NCI-H128 (cell line): Measurements from ENCODE around the gene SRMS.

Experiments used
- DNase-seq: peaks from one replicate; lab custom pipeline; 2025; ENCODE audit not compliant: unreplicated experiment; lab: John Stamatoyannopoulos, UW

Gene SRMS

DNA sequence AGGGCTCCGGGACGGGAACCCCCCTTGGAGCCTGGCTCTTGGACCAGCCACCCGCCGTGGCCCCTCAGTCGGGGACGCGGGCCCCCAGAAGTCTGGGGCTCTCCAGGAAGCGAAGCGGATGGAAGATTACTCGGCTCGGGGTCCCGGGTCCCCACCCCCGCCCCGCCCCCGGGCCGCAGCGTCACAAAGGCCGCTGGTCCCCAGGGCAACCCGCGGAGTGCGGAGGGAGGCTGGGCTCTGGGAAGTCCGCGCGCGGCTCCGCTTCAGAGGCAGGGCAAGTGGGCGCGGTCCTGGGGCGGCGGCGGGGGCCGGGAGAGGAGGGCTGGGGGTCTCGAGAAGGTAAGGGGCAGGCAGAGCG, 6.4 kb upstream of the SRMS start, which contains the start of gene FNDC11:
FNDC11 (plus strand) TSS at position 227 of the 358 bp plus-strand sequence. CDS start 1,505 bp downstream, outside the sequence.
- DNase-seq: no peak

- DNase-seq: no peak
Observed at GRCh38 chr20:63553251-63553932, 5.8 kb upstream of the SRMS start.

GRCh38 chr20:63552481-63553249, 5.1 kb upstream of the SRMS start:
- no peak for DNase-seq

GRCh38 chr20:63551068-63551467, 3.5 kb upstream of the SRMS start:
- no peak for DNase-seq

DNA sequence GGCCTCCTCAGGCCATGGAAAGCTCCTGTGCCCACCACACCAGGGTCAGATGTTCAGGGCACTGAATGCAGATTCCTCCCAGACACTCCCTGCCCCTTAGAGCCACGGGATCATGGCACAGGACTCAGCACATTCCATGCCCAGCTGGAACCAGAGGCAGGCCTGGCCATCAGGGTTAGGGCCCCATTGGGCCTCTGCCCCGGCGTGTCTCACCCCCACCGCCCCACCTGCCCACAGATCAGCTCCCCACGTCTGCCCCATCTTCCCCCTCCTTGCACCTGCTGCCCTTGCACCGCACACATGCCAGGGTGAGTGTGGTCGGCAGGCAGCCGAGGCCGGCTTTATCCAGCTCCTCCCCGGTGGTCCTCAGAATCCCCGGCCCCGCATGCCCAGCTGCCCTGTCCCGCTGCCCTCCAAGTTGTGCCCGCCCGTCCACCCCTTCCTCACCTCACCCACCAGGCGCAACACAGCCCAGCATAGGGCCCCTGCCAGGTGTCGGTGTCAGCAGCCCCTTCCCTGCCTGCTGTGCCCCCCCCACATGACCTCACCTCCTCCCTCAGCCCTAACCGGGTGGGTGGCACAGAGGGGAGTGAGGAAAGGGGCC, 2.2 kb upstream of the SRMS start:
- DNase-seq: no peak

- DNase-seq: no peak
Observed at GRCh38 chr20:63549019-63549418, 1.5 kb upstream of the SRMS start.

- no peak for DNase-seq
Observed at GRCh38 chr20:63548542-63548941, 993 bp upstream of the SRMS start.

DNA sequence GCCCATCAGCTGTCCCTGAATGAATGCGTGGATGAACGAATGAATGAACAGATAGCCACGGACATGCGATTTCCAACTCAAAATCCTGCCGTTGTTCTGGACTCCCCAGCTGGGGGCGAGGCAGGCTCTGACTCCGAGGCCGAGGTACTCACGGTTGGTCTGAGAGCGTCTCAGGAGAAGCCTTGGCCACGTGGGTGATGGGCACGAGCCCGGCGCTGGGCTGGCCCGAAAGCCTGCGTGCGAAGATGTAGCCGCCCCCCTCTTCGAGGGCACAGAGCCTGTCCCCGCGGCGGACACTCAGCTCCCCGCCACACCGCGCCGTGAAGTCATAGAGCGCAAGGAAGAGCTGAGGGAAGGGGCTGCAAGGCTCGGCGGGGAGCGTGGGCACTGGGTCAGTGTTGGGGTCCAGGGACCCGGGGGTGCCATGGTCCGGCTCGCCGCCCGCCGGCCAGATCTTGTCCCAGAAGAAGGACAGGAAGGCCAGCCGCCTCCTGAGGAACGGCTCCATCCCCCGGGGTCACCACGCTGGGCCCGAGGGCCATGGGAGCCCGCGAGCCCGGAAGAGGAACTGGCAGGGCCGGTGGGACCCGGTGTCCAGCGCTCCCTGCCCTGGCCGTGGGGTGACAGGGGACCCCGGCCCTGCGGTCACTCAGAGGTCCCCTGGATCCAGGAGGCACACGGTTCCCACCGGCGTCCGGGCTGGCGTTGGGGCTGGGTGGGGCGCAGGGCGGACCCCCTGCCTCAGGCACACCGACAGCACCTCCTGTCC, 409 bp downstream of the SRMS start:
- DNase-seq: no peak

- DNase-seq: no peak
Observed at GRCh38 chr20:63546256-63546955, 1.1 kb downstream of the SRMS start.

DNA sequence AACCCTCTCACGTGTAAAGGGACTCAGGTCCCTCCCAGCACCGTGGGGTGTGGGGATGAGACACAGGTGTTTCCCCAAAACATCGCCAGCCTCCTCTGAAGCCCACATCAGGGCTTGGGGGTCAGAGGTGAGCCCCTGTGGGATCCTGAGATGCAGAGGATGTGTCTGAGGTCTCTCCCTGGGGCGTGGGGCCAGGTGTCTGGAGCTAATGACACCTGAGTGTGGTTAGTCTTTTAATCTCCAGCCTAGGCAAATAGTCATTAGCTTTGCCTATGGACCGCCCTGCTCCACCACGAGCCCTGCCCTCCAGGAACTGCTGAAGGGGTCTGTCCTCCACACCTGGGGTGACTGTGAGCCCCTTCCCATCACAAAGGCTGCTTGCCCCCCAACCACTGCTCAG, 1.7 kb downstream of the SRMS start:
- no peak for DNase-seq

DNA sequence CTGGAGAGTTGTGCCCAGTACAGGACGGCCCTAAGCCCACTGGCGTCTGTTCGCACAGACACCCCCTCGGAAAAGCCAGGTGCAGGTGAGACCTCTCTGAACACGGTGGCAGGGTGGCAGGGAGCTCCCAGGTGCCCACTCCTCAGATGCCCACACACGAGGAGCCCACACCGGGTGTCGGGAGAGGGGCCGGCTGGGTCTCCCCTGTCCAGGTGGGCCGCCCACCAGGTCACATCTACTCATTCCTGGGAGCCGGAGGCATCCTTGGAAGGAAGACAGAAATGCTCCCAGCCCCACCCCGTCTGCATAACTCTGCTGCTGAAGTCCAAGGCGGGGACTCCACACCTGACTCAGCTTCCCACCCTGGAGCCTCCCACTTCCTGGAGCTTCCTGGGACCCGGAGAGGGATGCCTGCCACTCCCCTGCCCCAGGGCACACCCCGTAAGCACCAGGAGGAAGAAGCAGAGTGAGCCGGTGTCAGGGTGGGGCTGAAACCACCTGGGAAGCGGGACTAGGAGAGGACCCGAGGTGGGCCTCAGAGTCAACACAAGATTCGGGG, 2.5 kb downstream of the SRMS start:
- DNase-seq: no peak

DNA sequence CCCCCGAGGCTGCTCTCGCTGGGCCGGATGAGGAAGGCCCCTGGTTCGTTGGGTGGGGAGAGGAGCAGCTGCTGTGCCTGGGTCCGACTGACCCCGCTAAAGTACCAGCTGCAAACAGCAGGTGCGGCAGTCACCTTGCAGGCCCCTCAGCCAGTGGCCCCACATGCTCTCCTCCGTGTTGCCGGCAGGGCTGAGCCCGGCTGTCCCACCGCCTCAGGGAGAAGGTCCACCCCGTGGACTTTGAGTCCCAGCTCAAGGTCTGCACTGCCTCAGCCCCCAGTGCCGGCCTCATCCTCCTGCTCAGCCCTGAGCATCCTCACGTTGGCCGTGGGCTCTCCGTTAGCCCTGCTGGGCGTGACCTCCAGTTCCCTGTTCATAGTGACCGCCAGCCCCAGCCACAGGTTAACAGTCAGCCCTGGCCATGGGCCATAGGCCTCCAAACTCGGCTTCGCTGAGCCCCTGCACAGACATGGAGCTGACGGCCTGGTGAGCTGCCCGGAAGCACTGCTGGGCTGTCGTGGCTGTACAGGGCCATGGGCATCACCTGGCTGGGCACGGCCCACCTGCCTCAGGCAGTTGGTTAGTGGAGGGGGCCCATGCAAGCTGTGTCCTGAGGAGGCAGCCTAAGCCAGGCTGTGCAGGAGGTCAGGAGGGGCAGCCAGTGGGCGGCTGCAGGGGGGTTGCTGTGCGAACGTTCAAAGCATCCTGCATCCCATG, 3.1 kb downstream of the SRMS start:
- no peak for DNase-seq

DNA sequence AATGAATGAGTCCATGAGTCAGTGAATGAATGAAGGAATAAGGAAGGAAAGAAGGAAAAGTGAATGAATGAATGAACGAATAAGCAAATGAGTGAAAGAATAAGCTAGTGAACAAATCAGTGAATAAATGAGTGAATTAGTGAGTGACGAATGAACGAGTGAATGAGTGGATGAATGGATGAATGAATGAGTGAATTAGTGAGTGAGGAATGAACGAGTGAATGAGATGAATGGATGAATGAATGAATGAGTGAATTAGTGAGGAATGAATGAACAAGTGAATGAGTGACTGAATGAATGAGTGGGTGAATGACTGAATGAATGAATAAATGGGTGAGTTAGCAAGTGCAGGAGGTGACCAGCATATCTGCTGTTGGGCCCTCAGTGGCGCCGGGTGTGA, 3.8 kb downstream of the SRMS start:
- DNase-seq: no peak

DNA sequence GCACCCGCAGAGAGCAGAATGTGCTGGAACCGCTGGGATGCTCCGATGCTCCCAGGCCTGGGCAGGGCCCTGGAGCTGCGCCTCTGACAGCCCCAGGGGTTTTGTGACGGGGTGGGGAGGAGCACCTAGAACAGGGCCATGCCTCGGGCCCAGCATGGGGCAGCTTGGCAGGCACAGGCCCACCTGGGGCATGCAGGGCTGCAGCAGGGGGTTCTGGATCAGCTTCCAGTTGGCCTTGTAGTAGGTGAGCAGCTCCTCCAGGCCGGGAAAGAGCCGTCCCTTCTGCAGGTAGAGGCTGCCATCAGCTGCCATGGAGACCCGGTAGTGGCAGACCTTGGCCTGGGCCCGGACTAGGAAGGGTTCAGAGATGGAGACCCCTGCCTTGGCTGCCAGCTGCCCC, 4.4 kb downstream of the SRMS start:
- no peak for DNase-seq

DNA sequence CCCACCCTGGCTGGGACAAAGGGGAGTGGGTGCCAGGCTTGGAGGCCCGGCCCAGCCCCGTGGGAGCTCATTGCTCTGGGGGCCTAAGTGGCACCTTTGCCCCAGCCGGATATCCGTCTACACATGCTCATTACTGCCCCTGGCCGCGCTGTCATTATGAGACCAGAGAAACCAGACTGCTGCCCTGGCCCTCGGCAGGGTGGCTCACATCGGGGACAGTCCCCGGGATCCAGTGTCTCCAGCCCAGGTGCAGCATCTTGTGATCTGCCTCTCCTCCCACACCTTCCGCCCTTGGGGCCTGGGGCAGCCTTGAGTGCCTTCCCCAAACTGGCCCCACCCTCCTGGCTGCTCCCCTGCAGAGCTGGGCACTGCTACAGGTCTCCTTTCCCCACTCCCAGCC, 4.9 kb downstream of the SRMS start:
- no peak for DNase-seq

- DNase-seq: no peak
Observed at GRCh38 chr20:63542031-63542559, 5.5 kb downstream of the SRMS start.

DNA sequence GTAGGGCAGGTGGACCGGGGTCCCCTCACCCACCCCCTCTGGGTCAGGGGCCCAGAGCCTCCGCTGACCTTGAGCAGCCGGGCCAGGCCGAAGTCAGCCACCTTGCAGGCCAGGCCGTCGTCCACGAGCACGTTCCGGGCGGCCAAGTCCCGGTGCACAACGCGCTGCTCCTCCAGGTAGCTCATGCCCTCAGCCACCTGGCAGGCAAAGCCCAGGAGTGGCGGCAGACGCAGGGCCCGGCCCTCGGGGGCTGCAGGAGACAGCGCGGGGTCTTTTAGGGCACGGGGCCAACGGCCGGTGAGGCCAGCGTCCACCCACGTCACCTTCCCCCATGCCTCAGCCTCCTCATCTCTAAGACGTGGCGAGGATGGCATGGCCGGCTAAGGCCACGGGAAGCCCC, 6.2 kb downstream of the SRMS start:
- no peak for DNase-seq

- DNase-seq: no peak
Observed at GRCh38 chr20:63540417-63541186, 6.9 kb downstream of the SRMS start.
